Measurements from ENCODE around the gene LRRFIP1.

DNA sequence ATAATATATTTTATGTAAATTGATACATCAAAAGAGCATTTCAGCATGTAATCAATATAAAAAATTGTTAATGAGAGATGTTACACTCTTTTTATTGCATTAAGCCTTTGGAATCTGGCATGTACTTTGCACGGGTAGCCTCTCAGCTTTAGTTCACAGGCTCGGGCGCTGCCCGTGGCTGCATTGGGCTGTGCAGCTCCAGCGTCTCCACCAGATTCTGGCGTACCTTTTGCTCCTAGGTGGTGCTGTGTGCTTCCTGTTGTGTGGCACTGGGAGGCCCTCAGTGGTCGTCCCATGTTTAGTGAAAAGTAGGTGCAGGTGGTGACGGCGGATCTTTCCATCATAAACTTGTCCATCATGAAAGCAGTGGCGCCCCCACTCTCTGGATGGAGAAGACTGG lies 24.4 kb downstream of the LRRFIP1 start:
- TF ChIP-seq, protein P1, sequence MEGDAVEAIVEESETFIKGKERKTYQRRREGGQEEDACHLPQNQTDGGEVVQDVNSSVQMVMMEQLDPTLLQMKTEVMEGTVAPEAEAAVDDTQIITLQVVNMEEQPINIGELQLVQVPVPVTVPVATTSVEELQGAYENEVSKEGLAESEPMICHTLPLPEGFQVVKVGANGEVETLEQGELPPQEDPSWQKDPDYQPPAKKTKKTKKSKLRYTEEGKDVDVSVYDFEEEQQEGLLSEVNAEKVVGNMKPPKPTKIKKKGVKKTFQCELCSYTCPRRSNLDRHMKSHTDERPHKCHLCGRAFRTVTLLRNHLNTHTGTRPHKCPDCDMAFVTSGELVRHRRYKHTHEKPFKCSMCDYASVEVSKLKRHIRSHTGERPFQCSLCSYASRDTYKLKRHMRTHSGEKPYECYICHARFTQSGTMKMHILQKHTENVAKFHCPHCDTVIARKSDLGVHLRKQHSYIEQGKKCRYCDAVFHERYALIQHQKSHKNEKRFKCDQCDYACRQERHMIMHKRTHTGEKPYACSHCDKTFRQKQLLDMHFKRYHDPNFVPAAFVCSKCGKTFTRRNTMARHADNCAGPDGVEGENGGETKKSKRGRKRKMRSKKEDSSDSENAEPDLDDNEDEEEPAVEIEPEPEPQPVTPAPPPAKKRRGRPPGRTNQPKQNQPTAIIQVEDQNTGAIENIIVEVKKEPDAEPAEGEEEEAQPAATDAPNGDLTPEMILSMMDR (IDR thresholded peaks at IDR 0.05; ENCODE audit: low read length), result no peak
- TF ChIP-seq EZH2 (optimal IDR thresholded peaks at IDR 0.05; ENCODE audit: low read depth, low read length) (no peak), EZH2phosphoT487 (IDR thresholded peaks at IDR 0.05; ENCODE audit: low read length) (no peak)

All from MM.1S (cell line).